Fibroblast of lung (primary cell): Measurements from ENCODE around the gene TTC23. TPM values are rescaled to one million over a fixed set of nuclear protein-coding genes. Genes with fewer than 3 reads are reported as not detected.
A peak's percentile ranks its signal among the peaks of the same experiment; 100 is the strongest.

Experiments used
- DNase-seq, 2 donors: peaks; one replicate each; pipeline versions ENCODE4 v3.0.0 to v3.0.0-alpha.2; 2010; ENCODE audit warnings: low read depth in 2 of 2
- H2AFZ ChIP-seq: 2 replicates; pipeline ENCODE4 v1.5.1; 2012; ENCODE audit warnings: low read length, control low read depth, inconsistent platforms
- H3K27ac ChIP-seq: 2 replicates; pipeline ENCODE4 v1.5.1; 2011; ENCODE audit warnings: low read length, control low read depth; ENCODE audit not compliant: insufficient read depth
- H3K27me3 ChIP-seq: 2 replicates; pipeline ENCODE4 v1.5.1; 2011; ENCODE audit warnings: mild to moderate bottlenecking, low read length; ENCODE audit not compliant: control insufficient read depth, insufficient read depth
- H3K36me3 ChIP-seq: 2 replicates; pipeline ENCODE4 v1.5.1; 2011; ENCODE audit warnings: low read length; ENCODE audit not compliant: control insufficient read depth, insufficient read depth
- H3K4me1 ChIP-seq: 2 replicates; pipeline ENCODE4 v1.5.1; 2011; ENCODE audit warnings: low read length; ENCODE audit not compliant: control insufficient read depth, insufficient read depth; ENCODE audit errors: extremely low read depth
- H3K4me2 ChIP-seq: 2 replicates; pipeline ENCODE4 v1.5.1; 2011; ENCODE audit warnings: low read length, control low read depth; ENCODE audit not compliant: insufficient read depth; ENCODE audit errors: extremely low read depth
- H3K4me3 ChIP-seq, 4 experiments: fragments of 200-600 bp in 1 of 4; sonication (generic) in 1 of 4; replicated peaks in 1 of 4; 2 replicates each; pipeline ENCODE4 v1.5.1; 2011 to 2016; ENCODE audit warnings: low read length in 4 of 4, low read depth in 3 of 4, mild to moderate bottlenecking in 3 of 4, control low read depth in 2 of 4, inconsistent platforms in 1 of 4, mixed read lengths in 1 of 4; ENCODE audit not compliant: insufficient read depth in 1 of 4; ENCODE audit errors: control extremely low read depth in 1 of 4
- H3K79me2 ChIP-seq: 2 replicates; pipeline ENCODE4 v1.5.1; 2012; ENCODE audit warnings: mild to moderate bottlenecking, low read length, inconsistent platforms; ENCODE audit not compliant: control insufficient read depth, insufficient read depth
- H3K9ac ChIP-seq: 2 replicates; pipeline ENCODE4 v1.5.1; 2011; ENCODE audit warnings: mild to moderate bottlenecking, low read length, control low read depth; ENCODE audit not compliant: insufficient read depth
- H3K9me3 ChIP-seq: 2 replicates; pipeline ENCODE4 v1.5.1; 2012; ENCODE audit warnings: low read depth, low read length; ENCODE audit not compliant: control insufficient read depth, insufficient read depth
- H4K20me1 ChIP-seq: 2 replicates; pipeline ENCODE4 v1.5.1; 2011; ENCODE audit warnings: low read length; ENCODE audit not compliant: control insufficient read depth, insufficient read depth; ENCODE audit errors: extremely low read depth
- CTCF ChIP-seq, 2 donors: IDR thresholded peaks in 1 of 2; conservative IDR thresholded peaks in 1 of 2; 1 replicate in 1 of 2; 2 replicates in 1 of 2; pipeline ENCODE4 v1.5.1; 2011 to 2012; ENCODE audit warnings: low read length in 2 of 2, control low read depth in 1 of 2, inconsistent platforms in 1 of 2, low read depth in 1 of 2, mild to moderate bottlenecking in 1 of 2
- EZH2 ChIP-seq: IDR thresholded peaks from 2 replicates; pipeline ENCODE4 v1.5.1; 2012; ENCODE audit warnings: low read length, control low read depth, mild to moderate bottlenecking; ENCODE audit errors: missing control alignments
- polyA plus RNA-seq, 2 donors: library from polyadenylated mRNA; depleted of rRNA in 1 of 2; stranded (reverse) in 1 of 2; unstranded in 1 of 2; fragments of >200 nt; gene quantifications; 2 replicates each; pipeline ENCODE4 v1.2.1, GENCODE V29; 2011 to 2012; ENCODE audit warnings: missing spikeins in 1 of 2
- total RNA-seq: library from RNA; depleted of rRNA; stranded (reverse); fragments of >200 nt; gene quantifications from 2 replicates; pipeline ENCODE4 v1.2.1, GENCODE V29; 2014

The TTC23 gene
- total and polyA plus RNA-seq, 2 donors (not counting 1 experiment from before 2014, with no cell fraction given), result 3.5 to 30.4 TPM

DNA sequence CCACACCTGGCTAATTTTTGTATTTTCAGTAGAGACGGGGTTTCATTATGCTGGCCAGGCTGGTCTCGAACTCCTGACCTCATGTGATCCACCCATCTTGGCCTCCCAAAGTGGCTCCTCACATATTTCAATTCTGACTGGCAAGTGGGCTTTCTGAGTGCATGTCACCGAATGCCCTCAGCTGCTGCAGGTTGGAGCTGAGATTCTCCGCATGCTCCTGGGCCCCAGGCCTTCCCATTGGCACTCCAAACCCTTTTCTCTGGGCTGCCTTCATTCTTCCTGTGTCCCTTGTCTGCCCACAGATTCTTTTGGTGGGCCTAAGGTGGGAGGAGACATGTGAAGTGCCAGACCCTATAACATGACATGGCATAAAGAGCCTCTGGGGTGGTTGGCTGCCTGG, 77.2 kb downstream of the TTC23 start:
- Histone ChIP-seq H3K9me3 (no peaks in the 10 kb centered on the region), H3K79me2 (no peaks in the 10 kb centered on the region), H3K36me3 (peaks cover 3% of the 10 kb centered on the region), H3K27me3 (no peaks in the 10 kb centered on the region), H3K4me3 (no peak overlapping the region), H2AFZ (no peak overlapping the region), H3K4me2 (no peak overlapping the region), H3K4me1 (peaks cover 14% of the 10 kb centered on the region), H4K20me1 (no peaks in the 10 kb centered on the region), H3K27ac (no peak overlapping the region), H3K9ac (no peak overlapping the region)
- TF ChIP-seq EZH2 (no peak), CTCF (conservative IDR thresholded peaks at IDR 0.05 in 1 of 2, IDR thresholded peaks at IDR 0.05 in 1 of 2; ENCODE audit: low read depth in 1 of 2, low read length in 2 of 2) (no peak)
- DNase-seq, result no peak

DNA sequence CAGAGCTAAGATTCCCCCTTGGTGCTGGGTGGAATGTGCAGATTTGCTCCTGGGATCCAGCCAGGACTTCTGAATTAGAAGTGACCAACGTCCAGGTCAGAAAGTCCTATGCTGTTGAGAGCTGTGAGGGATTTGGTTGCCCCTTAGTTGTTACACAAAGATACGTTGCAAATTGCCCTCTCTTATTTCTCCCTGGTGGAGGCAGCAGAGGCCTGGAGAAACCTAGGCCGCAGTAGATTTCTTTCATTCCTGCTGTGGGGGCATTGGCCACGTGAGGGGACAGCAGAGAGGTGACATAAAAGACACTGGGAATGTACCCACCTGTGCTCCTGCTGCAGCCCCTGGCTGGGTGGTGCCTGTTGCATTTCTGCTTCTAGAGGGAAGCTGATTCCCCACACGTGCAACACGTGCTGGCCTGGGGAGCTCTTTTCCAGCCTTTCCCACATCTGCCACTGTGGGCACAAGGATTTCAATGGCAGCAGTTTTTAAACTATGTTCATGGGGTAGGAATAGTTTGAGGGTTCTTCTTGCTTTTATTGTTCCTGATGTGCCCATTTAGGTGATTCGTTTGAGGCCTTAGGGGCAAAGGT, 78.8 kb downstream of the TTC23 start:
- no peak for TF ChIP-seq CTCF (conservative IDR thresholded peaks at IDR 0.05 in 1 of 2, IDR thresholded peaks at IDR 0.05 in 1 of 2; ENCODE audit: low read depth in 1 of 2, low read length in 2 of 2)
- TF ChIP-seq EZH2, result no peak
- Histone ChIP-seq H3K79me2 (no peaks in the 10 kb centered on the region), H4K20me1 (no peaks in the 10 kb centered on the region), H3K27ac (no peak overlapping the region), H3K4me1 (peaks cover 14% of the 10 kb centered on the region), H3K9me3 (no peaks in the 10 kb centered on the region), H3K27me3 (no peaks in the 10 kb centered on the region), H3K4me2 (no peak overlapping the region), H2AFZ (no peak overlapping the region), H3K9ac (no peak overlapping the region), H3K36me3 (peaks cover 3% of the 10 kb centered on the region), H3K4me3 (no peak overlapping the region)
- peak in 1 of 2 donors; percentile 3 for DNase-seq

GRCh38 chr15:99169769-99170311, 79.5 kb downstream of the TTC23 start:
- H3K27ac ChIP-seq, result peak overlapping the region; percentile 63
- TF ChIP-seq EZH2 (no peak), CTCF (conservative IDR thresholded peaks at IDR 0.05 in 1 of 2, IDR thresholded peaks at IDR 0.05 in 1 of 2; ENCODE audit: low read depth in 1 of 2, low read length in 2 of 2) (no peak)

More at GRCh38 chr15:99169769-99170311, 79.5 kb downstream of the TTC23 start:
- peaks cover 3% of the 10 kb centered on the region for H3K36me3 ChIP-seq
- no peak overlapping the region for H3K4me2 ChIP-seq
- no peaks in the 10 kb centered on the region for H3K9me3 ChIP-seq
- DNase-seq, result peak; percentile 85 to 92
- peaks cover 14% of the 10 kb centered on the region for H3K4me1 ChIP-seq
- no peak overlapping the region for H3K4me3 ChIP-seq
- no peak overlapping the region for H3K9ac ChIP-seq
- no peak overlapping the region for H2AFZ ChIP-seq
- H3K27me3 ChIP-seq, result no peaks in the 10 kb centered on the region
- H3K79me2 ChIP-seq, result no peaks in the 10 kb centered on the region
- H4K20me1 ChIP-seq, result no peaks in the 10 kb centered on the region
